ENCODE measurements around the gene CENPP. TPM values are rescaled to one million over a fixed set of nuclear protein-coding genes. Genes with fewer than 3 reads are reported as not detected.

The CENPP gene
- polyA plus RNA-seq, 2 donors = 2.2 to 3.6 TPM

- no peaks in the 10 kb centered on the region for H3K27me3 ChIP-seq (ENCODE audit: control insufficient read depth in 1 of 2, insufficient read depth in 2 of 2, low read length in 2 of 2)
- no peak overlapping the region for H3K4me3 ChIP-seq (ENCODE audit: low read depth in 1 of 2, low read length in 2 of 2)
- H3K27ac ChIP-seq (ENCODE audit: low read depth in 2 of 2, low read length in 1 of 2) = peak overlapping the region in 1 of 2 donors; percentile 8
- H3K9me3 ChIP-seq (ENCODE audit: control insufficient read depth in 2 of 2, insufficient read depth in 1 of 2, low read depth in 1 of 2, low read length in 1 of 2) = no peaks in the 10 kb centered on the region
- H3K36me3 ChIP-seq (ENCODE audit: control insufficient read depth in 2 of 2, insufficient read depth in 2 of 2, low read length in 1 of 2) = no peaks in the 10 kb centered on the region
- WGBS, 2 donors = 38 to 55% methylated on average over 4 of the region's 4 CpGs
- no peaks in the 10 kb centered on the region for H3K4me1 ChIP-seq (ENCODE audit: control insufficient read depth in 2 of 2, insufficient read depth in 2 of 2, low read length in 1 of 2)
These were observed 163.2 kb downstream of the CENPP start for GRCh38 chr9:92488681-92489550.

DNA sequence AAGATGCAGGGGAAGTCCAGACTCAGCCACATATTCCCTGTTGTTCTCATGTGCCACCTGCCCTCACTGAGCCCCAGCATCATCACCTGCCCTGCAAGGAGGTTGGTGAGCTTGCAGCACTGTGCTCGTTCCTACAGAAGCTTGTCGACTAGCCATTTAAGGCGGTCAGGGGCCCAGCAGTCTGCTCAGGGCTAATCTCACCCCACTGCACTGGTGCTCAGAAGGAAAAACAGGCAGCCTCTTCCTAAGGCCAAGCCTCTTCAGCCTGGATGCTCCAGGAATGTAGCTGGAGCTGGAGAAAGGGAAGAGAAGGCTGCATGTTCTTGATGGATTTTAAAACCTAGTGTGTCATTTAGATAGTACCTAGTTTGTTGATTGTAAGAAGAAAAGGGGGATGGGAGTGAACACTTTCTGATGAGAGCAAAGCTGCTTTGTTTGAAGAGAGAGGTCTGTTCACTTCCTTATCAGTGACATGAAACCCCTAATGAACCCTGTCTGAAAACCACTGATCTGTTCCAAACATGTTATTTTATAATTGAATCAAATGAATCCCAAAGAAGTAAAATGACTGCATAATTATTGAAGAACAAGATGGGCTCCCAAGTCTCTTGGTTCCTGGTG is 167.1 kb downstream of the CENPP start:
- no peak overlapping the region for H3K27ac ChIP-seq (ENCODE audit: low read depth in 2 of 2, low read length in 1 of 2)
- no peaks in the 10 kb centered on the region for H3K27me3 ChIP-seq (ENCODE audit: control insufficient read depth in 1 of 2, insufficient read depth in 2 of 2, low read length in 2 of 2)
- H3K4me3 ChIP-seq (ENCODE audit: low read depth in 1 of 2, low read length in 2 of 2) = no peak overlapping the region
- H3K9me3 ChIP-seq (ENCODE audit: control insufficient read depth in 2 of 2, insufficient read depth in 1 of 2, low read depth in 1 of 2, low read length in 1 of 2) = no peaks in the 10 kb centered on the region
- WGBS, 2 donors = 84% methylated on average over 3 of the region's 3 CpGs
- H3K36me3 ChIP-seq (ENCODE audit: control insufficient read depth in 2 of 2, insufficient read depth in 2 of 2, low read length in 1 of 2) = no peaks in the 10 kb centered on the region
- H3K4me1 ChIP-seq (ENCODE audit: control insufficient read depth in 2 of 2, insufficient read depth in 2 of 2, low read length in 1 of 2) = no peaks in the 10 kb centered on the region

GRCh38 chr9:92493749-92494387 is 168.1 kb downstream of the CENPP start:
- Histone ChIP-seq H3K4me3 (ENCODE audit: low read depth in 1 of 2, low read length in 2 of 2) (no peak overlapping the region), H3K4me1 (ENCODE audit: control insufficient read depth in 2 of 2, insufficient read depth in 2 of 2, low read length in 1 of 2) (no peaks in the 10 kb centered on the region), H3K27ac (ENCODE audit: low read depth in 2 of 2, low read length in 1 of 2) (no peak overlapping the region), H3K27me3 (ENCODE audit: control insufficient read depth in 1 of 2, insufficient read depth in 2 of 2, low read length in 2 of 2) (no peaks in the 10 kb centered on the region), H3K9me3 (ENCODE audit: control insufficient read depth in 2 of 2, insufficient read depth in 1 of 2, low read depth in 1 of 2, low read length in 1 of 2) (no peaks in the 10 kb centered on the region), H3K36me3 (ENCODE audit: control insufficient read depth in 2 of 2, insufficient read depth in 2 of 2, low read length in 1 of 2) (no peaks in the 10 kb centered on the region)
- WGBS, 2 donors = 86 to 89% methylated on average over 9 of the region's 9 CpGs

DNA sequence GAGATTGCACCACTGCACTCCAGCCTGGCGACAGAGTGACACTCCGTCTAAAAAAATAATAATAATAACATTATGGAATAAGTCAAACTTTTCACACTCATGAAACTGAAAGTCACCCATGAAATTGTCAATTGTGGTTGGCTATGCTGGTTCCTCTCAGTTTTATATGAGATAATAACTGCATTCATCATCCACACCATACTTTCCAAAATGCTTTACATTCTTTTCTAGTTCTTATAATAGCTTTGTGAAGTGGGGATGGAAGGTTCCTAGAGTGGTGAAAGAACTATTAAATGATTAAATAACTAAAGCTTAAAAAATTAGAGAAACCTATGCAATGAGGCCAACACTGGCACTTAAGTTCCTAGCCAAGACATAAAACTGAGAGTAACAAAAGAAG is 169.1 kb downstream of the CENPP start:
- H3K27me3 ChIP-seq (ENCODE audit: control insufficient read depth in 1 of 2, insufficient read depth in 2 of 2, low read length in 2 of 2) = no peaks in the 10 kb centered on the region
- H3K36me3 ChIP-seq (ENCODE audit: control insufficient read depth in 2 of 2, insufficient read depth in 2 of 2, low read length in 1 of 2) = no peaks in the 10 kb centered on the region
- H3K4me3 ChIP-seq (ENCODE audit: low read depth in 1 of 2, low read length in 2 of 2) = no peak overlapping the region
- no peaks in the 10 kb centered on the region for H3K9me3 ChIP-seq (ENCODE audit: control insufficient read depth in 2 of 2, insufficient read depth in 1 of 2, low read depth in 1 of 2, low read length in 1 of 2)
- 84 to 91% methylated on average over 2 of the region's 2 CpGs for WGBS, 2 donors
- H3K4me1 ChIP-seq (ENCODE audit: control insufficient read depth in 2 of 2, insufficient read depth in 2 of 2, low read length in 1 of 2) = no peaks in the 10 kb centered on the region
- no peak overlapping the region for H3K27ac ChIP-seq (ENCODE audit: low read depth in 2 of 2, low read length in 1 of 2)

DNA sequence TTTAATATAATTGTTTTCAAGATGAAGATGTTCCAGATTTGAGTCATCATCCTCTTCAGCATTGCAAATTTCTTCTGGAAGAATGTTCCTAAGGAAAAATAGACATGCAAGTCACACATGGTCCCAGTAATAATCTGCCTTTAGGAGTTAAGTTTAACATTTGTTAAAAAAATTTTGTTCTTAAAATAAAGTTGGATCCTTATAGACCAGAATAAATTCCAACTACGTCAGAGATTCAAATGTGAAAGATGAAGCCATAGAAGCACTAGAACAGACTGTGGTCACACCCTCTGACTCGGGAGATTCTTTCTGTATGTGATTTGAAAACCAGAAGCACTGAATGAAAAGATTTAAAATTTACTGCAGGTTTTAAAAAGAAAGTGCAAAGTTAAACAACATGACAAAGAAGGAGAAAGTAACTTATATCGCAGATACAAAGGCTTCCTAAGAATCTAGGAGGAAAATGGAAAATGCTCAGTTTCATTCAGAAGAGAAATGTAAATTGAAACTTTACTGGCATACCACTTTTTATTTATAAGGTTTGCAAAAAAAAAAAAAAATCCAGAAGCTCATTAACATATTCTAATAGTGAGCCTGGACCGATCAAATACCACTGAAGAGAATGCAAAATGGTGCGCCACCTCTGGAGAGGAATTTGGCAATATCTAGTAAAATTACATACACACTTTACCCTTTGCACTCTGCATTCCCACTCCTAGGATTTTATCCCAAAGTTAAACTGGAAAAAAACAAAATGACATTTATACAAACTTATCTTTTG is 170.8 kb downstream of the CENPP start:
- 83 to 85% methylated on average over 5 of the region's 5 CpGs for WGBS, 2 donors
- H3K4me1 ChIP-seq (ENCODE audit: control insufficient read depth in 2 of 2, insufficient read depth in 2 of 2, low read length in 1 of 2) = peaks cover 0 to under 1% of the 10 kb centered on the region in 2 donors
- no peak overlapping the region for H3K4me3 ChIP-seq (ENCODE audit: low read depth in 1 of 2, low read length in 2 of 2)
- H3K36me3 ChIP-seq (ENCODE audit: control insufficient read depth in 2 of 2, insufficient read depth in 2 of 2, low read length in 1 of 2) = no peaks in the 10 kb centered on the region
- no peaks in the 10 kb centered on the region for H3K27me3 ChIP-seq (ENCODE audit: control insufficient read depth in 1 of 2, insufficient read depth in 2 of 2, low read length in 2 of 2)
- no peaks in the 10 kb centered on the region for H3K9me3 ChIP-seq (ENCODE audit: control insufficient read depth in 2 of 2, insufficient read depth in 1 of 2, low read depth in 1 of 2, low read length in 1 of 2)
- H3K27ac ChIP-seq (ENCODE audit: low read depth in 2 of 2, low read length in 1 of 2) = no peak overlapping the region

DNA sequence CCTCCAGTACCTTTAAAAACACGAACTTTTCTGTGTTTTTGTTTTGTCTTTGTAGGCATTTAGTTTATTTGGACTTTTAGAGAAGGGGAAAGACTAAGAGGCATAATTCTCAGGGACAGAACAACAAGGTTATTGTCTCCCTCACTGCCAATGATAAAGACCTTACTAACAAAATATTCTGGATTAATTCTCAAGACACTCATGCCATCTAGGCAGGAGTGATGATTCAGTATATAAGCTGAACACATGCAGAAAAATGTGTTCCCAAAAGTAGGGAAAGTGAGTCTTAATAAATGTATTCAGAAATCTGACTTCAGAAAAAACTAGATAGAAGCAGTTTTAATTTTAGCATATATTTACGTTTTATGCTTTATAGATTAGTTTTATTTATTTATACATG is 173.9 kb downstream of the CENPP start:
- WGBS, 2 donors = 64 to 90% methylated on average over 2 of the region's 2 CpGs
- H3K27ac ChIP-seq (ENCODE audit: low read depth in 2 of 2, low read length in 1 of 2) = no peak overlapping the region

DNA sequence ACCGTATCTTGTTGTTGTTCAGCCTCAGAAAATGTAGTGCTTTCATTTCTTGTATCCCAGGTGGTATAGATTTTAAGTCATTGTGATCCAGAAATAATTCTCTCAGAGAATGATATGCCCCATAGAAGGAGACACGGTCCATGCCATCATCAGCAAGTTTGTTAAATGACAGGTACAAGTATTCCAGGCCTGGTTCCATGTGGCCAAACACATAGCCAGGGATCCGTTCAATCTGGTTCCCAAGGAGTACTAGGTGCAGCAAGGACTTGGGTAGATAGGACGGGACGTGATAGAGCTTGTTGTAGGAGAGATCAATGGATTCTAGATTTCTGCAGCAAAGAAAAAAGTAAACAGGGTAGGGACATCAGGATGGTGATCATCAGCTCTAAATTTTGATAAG is 175.0 kb downstream of the CENPP start:
- no peak overlapping the region for H3K27ac ChIP-seq (ENCODE audit: low read depth in 2 of 2, low read length in 1 of 2)

More for the DNA sequence above, 173.9 kb downstream of the CENPP start:
- Histone ChIP-seq H3K4me1 (ENCODE audit: control insufficient read depth in 2 of 2, insufficient read depth in 2 of 2, low read length in 1 of 2) (peaks cover 5 to 6% of the 10 kb centered on the region in 2 donors), H3K4me3 (ENCODE audit: low read depth in 1 of 2, low read length in 2 of 2) (no peak overlapping the region), H3K9me3 (ENCODE audit: control insufficient read depth in 2 of 2, insufficient read depth in 1 of 2, low read depth in 1 of 2, low read length in 1 of 2) (no peaks in the 10 kb centered on the region), H3K27me3 (ENCODE audit: control insufficient read depth in 1 of 2, insufficient read depth in 2 of 2, low read length in 2 of 2) (no peaks in the 10 kb centered on the region), H3K36me3 (ENCODE audit: control insufficient read depth in 2 of 2, insufficient read depth in 2 of 2, low read length in 1 of 2) (no peaks in the 10 kb centered on the region)

GRCh38 chr9:92501671-92502393 is 176.1 kb downstream of the CENPP start:
- 69 to 70% methylated on average over 5 of the region's 5 CpGs for WGBS, 2 donors
- H3K27me3 ChIP-seq (ENCODE audit: control insufficient read depth in 1 of 2, insufficient read depth in 2 of 2, low read length in 2 of 2) = no peaks in the 10 kb centered on the region
- no peaks in the 10 kb centered on the region for H3K9me3 ChIP-seq (ENCODE audit: control insufficient read depth in 2 of 2, insufficient read depth in 1 of 2, low read depth in 1 of 2, low read length in 1 of 2)
- peak overlapping the region; percentile 26 to 71 for H3K27ac ChIP-seq (ENCODE audit: low read depth in 2 of 2, low read length in 1 of 2)
- no peak overlapping the region for H3K4me3 ChIP-seq (ENCODE audit: low read depth in 1 of 2, low read length in 2 of 2)
- H3K36me3 ChIP-seq (ENCODE audit: control insufficient read depth in 2 of 2, insufficient read depth in 2 of 2, low read length in 1 of 2) = no peaks in the 10 kb centered on the region
- H3K4me1 ChIP-seq (ENCODE audit: control insufficient read depth in 2 of 2, insufficient read depth in 2 of 2, low read length in 1 of 2) = peaks cover 5 to 7% of the 10 kb centered on the region in 2 donors

More for the DNA sequence above, 175.0 kb downstream of the CENPP start:
- H3K9me3 ChIP-seq (ENCODE audit: control insufficient read depth in 2 of 2, insufficient read depth in 1 of 2, low read depth in 1 of 2, low read length in 1 of 2) = no peaks in the 10 kb centered on the region
- no peaks in the 10 kb centered on the region for H3K27me3 ChIP-seq (ENCODE audit: control insufficient read depth in 1 of 2, insufficient read depth in 2 of 2, low read length in 2 of 2)
- H3K4me3 ChIP-seq (ENCODE audit: low read depth in 1 of 2, low read length in 2 of 2) = no peak overlapping the region
- peaks cover 5 to 7% of the 10 kb centered on the region in 2 donors for H3K4me1 ChIP-seq (ENCODE audit: control insufficient read depth in 2 of 2, insufficient read depth in 2 of 2, low read length in 1 of 2)
- WGBS, 2 donors = 94 to 96% methylated on average over 5 of the region's 5 CpGs
- H3K36me3 ChIP-seq (ENCODE audit: control insufficient read depth in 2 of 2, insufficient read depth in 2 of 2, low read length in 1 of 2) = no peaks in the 10 kb centered on the region

DNA sequence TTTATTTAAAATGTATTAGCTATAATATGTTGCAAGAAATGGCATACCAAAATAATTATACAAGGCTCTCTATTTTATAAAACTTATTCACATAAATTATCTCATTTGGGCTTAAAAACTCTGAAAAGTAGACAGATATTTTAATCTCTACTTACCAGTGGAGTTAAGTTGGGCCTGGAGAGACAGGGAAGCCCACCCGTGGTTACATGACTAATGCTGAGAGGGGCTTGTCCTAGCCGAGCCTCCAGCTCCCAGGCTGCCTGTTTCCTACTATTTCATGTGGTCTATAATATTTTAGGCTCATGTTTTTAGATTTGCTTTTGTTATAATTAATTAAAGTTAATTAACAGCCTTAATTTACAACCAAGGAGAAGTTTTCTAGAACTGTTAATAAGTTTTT is 177.4 kb downstream of the CENPP start:
- H3K4me3 ChIP-seq (ENCODE audit: low read depth in 1 of 2, low read length in 2 of 2) = no peak overlapping the region
- no peaks in the 10 kb centered on the region for H3K36me3 ChIP-seq (ENCODE audit: control insufficient read depth in 2 of 2, insufficient read depth in 2 of 2, low read length in 1 of 2)
- H3K4me1 ChIP-seq (ENCODE audit: control insufficient read depth in 2 of 2, insufficient read depth in 2 of 2, low read length in 1 of 2) = peaks cover 7 to 10% of the 10 kb centered on the region in 2 donors
- no peaks in the 10 kb centered on the region for H3K27me3 ChIP-seq (ENCODE audit: control insufficient read depth in 1 of 2, insufficient read depth in 2 of 2, low read length in 2 of 2)
- no peak overlapping the region for H3K27ac ChIP-seq (ENCODE audit: low read depth in 2 of 2, low read length in 1 of 2)
- no peaks in the 10 kb centered on the region for H3K9me3 ChIP-seq (ENCODE audit: control insufficient read depth in 2 of 2, insufficient read depth in 1 of 2, low read depth in 1 of 2, low read length in 1 of 2)
- 88% methylated on average over 2 of the region's 2 CpGs for WGBS, 2 donors
